GM15510 (cell line): ENCODE results near the gene SLC25A3.

Experiments used
- POLR2A ChIP-seq: IDR thresholded peaks from 3 replicates; pipeline ENCODE4 v1.6.1; 2011; ENCODE audit warnings: borderline replicate concordance; ENCODE audit not compliant: insufficient read length; ENCODE audit errors: extremely low read depth

SLC25A3 gene

GRCh38 chr12:98639491-98639890 is 46.0 kb downstream of the SLC25A3 start:
- no peak for TF ChIP-seq POLR2A

DNA sequence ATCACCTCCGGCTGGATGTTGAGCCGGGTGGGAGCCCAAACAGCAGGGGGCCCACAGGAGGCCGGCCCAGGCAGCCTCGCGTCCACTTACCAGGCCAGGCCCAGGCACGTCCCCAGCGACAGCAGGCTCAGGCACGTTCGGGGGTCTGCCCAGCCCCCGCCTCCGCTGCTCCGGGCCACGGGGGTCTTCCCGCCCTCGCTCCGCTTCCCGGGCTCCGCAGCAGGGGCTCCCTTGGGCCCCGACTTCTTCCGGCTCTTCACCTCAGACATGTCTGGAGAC is 50.9 kb downstream of the SLC25A3 start:
- no peak for TF ChIP-seq POLR2A

DNA sequence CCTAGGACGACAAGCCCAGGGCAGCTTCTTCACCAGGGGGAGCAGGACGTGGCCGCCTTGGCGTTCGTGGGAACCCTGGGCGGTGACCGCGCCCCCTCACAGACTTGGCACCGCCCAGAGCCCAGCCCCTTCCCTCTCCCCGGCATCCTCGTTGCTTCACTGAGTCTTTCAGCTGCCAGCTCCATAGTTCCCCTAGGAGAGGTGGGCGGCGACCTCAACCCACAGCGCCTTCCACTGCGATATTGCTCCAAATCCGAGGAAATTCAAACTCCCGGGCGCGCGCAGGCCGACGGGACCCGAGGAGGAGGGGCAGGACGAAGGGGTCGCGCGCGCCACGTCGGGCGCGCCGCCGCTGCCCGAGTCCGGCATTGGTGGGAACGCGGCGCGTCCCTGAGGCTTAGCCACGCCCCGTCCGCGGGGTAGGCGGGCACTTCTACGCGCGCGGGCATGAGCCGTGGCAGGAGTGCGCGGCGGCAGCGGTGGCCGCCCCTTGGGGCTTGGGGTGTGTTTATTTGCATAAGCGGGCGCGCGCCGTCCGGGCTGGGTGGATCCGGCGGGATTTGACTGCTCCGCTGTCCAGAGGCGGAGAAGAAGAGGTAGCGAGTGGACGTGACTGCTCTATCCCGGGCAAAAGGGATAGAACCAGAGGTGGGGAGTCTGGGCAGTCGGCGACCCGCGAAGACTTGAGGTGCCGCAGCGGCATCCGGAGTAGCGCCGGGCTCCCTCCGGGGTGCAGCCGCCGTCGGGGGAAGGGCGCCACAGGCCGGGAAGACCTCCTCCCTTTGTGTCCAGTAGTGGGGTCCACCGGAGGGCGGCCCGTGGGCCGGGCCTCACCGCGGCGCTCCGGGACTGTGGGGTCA is 51.5 kb downstream of the SLC25A3 start, which contains the start of the genes APAF1 and IKBIP:
TSS of gene APAF1 (plus strand) at position 579 of the 860 bp plus-strand sequence. CDS start 3,070 bp downstream, outside the sequence.
TSS of gene IKBIP (minus strand) at position 77 of the 860 bp plus-strand sequence. CDS start 87 bp downstream, outside the sequence.
- TF ChIP-seq POLR2A, result peak; percentile 87

GRCh38 chr12:98645572-98646067 is 52.1 kb downstream of the SLC25A3 start:
- TF ChIP-seq POLR2A, result no peak

- TF ChIP-seq POLR2A, result no peak
Observed at GRCh38 chr12:98646294-98647090, 53.0 kb downstream of the SLC25A3 start.

DNA sequence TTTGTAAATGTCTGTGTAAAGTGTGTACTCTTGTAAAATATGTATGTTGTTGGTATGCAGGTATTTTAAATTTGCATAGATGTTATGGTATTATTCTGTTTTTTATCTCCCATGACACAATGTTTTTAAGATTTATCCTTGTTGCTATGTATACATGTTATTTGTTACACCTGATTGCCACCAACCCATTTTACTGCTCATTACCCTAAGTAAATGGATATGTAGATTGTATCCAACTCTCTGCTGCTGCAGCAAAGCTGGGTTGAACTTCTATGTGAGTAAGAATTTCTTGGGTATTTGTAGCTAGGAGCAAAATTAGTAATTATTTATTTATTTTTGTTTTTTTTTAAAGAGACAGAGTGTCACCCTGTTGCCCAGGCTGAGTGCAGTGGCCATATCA is 57.8 kb downstream of the SLC25A3 start:
- no peak for TF ChIP-seq POLR2A

DNA sequence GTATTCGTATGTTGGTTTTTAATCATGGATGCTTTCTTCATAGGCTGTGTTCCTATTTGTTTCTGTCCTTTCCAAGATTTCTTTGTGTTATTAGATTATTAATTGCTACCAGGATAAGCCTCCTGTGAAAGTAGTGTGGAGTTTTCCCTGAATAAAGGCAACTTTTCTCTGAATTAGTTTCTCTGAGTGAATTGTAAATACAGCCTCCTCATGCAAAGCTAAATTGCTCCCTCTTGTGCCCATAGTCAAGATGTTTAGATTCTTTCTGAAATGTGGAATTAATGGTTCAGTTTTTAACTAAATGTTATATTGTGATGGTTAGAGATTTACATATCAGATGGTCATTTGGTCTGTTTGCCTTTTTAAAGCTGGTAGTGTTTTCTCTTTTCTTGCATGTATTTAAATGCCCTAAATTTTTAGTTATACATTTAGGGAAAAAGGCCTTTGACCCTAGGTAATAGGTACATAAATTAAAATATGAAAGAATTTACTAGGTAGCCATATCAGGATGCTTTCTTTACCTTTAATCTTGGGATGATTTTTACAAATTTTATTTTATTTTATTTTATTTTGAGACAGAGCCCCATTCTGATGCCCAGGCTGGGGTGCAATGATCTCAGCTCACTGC is 60.5 kb downstream of the SLC25A3 start:
- TF ChIP-seq POLR2A, result no peak
